GM23338 (cell line): ENCODE measurements around the gene MRPL38. TPM values are rescaled to one million over a fixed set of nuclear protein-coding genes. Genes with fewer than 3 reads are reported as not detected.
"Not testable (repeated sequence)": the region's sequence is repeated elsewhere in the genome, so short reads cannot be mapped to it uniquely, and the experiment has no call there.

Experiments
- ATAC-seq: fragments of 200-7000 bp; cut with Tn5 transposase; 3 replicates; pipeline ENCODE4 v1.9.1; 2020
- DNase-seq: peaks from one replicate; pipeline ENCODE4 v3.0.0-alpha.2; 2015; ENCODE audit warnings: low spot score
- H2AFZ ChIP-seq: fragments of 200-600 bp; sonication (generic); 2 replicates; pipeline ENCODE4 v1.8.0; 2016; ENCODE audit warnings: antibody characterized with exemption, mild to moderate bottlenecking, moderate library complexity
- H3F3A ChIP-seq: fragments of 200-600 bp; sonication (generic); replicated peaks from 2 replicates; pipeline ENCODE4 v1.8.0; 2017; ENCODE audit warnings: antibody characterized with exemption, mixed run types, low read depth
- H3K27ac ChIP-seq: fragments of 200-600 bp; sonication (generic); 2 replicates; pipeline ENCODE4 v1.6.1; 2016; ENCODE audit warnings: low read depth
- H3K27me3 ChIP-seq: fragments of 200-600 bp; sonication (generic); 2 replicates; pipeline ENCODE4 v1.8.0; 2016; ENCODE audit warnings: mild to moderate bottlenecking, mixed run types, moderate library complexity; ENCODE audit not compliant: insufficient read depth
- H3K36me3 ChIP-seq: fragments of 200-600 bp; sonication (generic); 2 replicates; pipeline ENCODE4 v1.8.0; 2016; ENCODE audit warnings: mild to moderate bottlenecking; ENCODE audit not compliant: insufficient read depth
- H3K4me1 ChIP-seq: fragments of 200-600 bp; sonication (generic); 2 replicates; pipeline ENCODE4 v1.8.0; 2016; ENCODE audit warnings: mild to moderate bottlenecking, moderate library complexity; ENCODE audit not compliant: insufficient read depth
- H3K4me2 ChIP-seq: fragments of 200-600 bp; sonication (generic); 2 replicates; pipeline ENCODE4 v1.7.1; 2017; ENCODE audit warnings: mixed run types
- H3K4me3 ChIP-seq: fragments of 200-600 bp; sonication (generic); 2 replicates; pipeline ENCODE4 v1.6.1; 2016; ENCODE audit warnings: mixed run types
- H3K79me2 ChIP-seq: fragments of 200-600 bp; sonication (generic); replicated peaks from 2 replicates; pipeline ENCODE4 v1.8.0; 2017; ENCODE audit warnings: mild to moderate bottlenecking; ENCODE audit not compliant: insufficient read depth
- H3K9me2 ChIP-seq: fragments of 200-600 bp; sonication (generic); 2 replicates; pipeline ENCODE4 v1.8.0; 2017; ENCODE audit not compliant: insufficient read depth
- H4K20me1 ChIP-seq: fragments of 200-600 bp; sonication (generic); replicated peaks from 2 replicates; pipeline ENCODE4 v1.8.0; 2017; ENCODE audit warnings: mild to moderate bottlenecking; ENCODE audit not compliant: insufficient read depth
- H3K27ac Mint-ChIP-seq: 2 replicates; pipeline ENCODE4 v1.8.0; 2020; ENCODE audit warnings: inconsistent platforms, mild to moderate bottlenecking, moderate library complexity, mixed read lengths
- H3K27me3 Mint-ChIP-seq: 3 replicates; pipeline ENCODE4 v1.8.0; 2022; ENCODE audit warnings: low read depth, mild to moderate bottlenecking, moderate library complexity, mixed read lengths, inconsistent platforms; ENCODE audit not compliant: insufficient read depth, poor library complexity
- H3K36me3 Mint-ChIP-seq: 3 replicates; pipeline ENCODE4 v1.8.0; 2021; ENCODE audit warnings: low read depth, mild to moderate bottlenecking, inconsistent platforms, moderate library complexity, mixed read lengths
- H3K4me1 Mint-ChIP-seq: 3 replicates; pipeline ENCODE4 v1.8.0; 2020; ENCODE audit warnings: mild to moderate bottlenecking, inconsistent platforms, mixed read lengths
- H3K4me3 Mint-ChIP-seq: 3 replicates; pipeline ENCODE4 v1.8.0; 2021; ENCODE audit warnings: moderate library complexity, mild to moderate bottlenecking, inconsistent platforms, mixed read lengths
- H3K9me3 Mint-ChIP-seq: 3 replicates; pipeline ENCODE4 v1.8.0; 2020; ENCODE audit warnings: moderate library complexity, mild to moderate bottlenecking, inconsistent platforms, mixed read lengths
- POLR2AphosphoS5 ChIP-seq: IDR thresholded peaks from 2 replicates; pipeline ENCODE4 v1.6.1; 2016; ENCODE audit warnings: antibody characterized with exemption, low read depth
- ZNF114 ChIP-seq: fragments of 250-450 bp; sonication (Bioruptor Pico); IDR thresholded peaks from 2 replicates; pipeline ENCODE4 v1.5.0; 2020; ENCODE audit warnings: mild to moderate bottlenecking, moderate library complexity
- ZNF331 ChIP-seq: fragments of 250-450 bp; sonication (Bioruptor Pico); IDR thresholded peaks from 2 replicates; pipeline ENCODE4 v1.5.0; 2020; ENCODE audit warnings: low read depth, mild to moderate bottlenecking, moderate library complexity
- polyA plus RNA-seq: library from polyadenylated mRNA; unstranded; fragments of >200 nt; fragmentation: Nextera tagmentation; extraction: Ambion mirVana; gene quantifications from 2 replicates; pipeline ENCODE4 v1.2.1, GENCODE V29; 2016
- total RNA-seq: library from RNA; depleted of rRNA; stranded (reverse); fragments of >200 nt; shearing (Covaris generic); gene quantifications from 2 replicates; pipeline ENCODE4 v1.2.3, GENCODE V29; 2014
- TF ChIP-seq, protein P1 (sequence below), 2 experiments: fragments of 200-600 bp in 1 of 2; sonication (generic) in 1 of 2; conservative IDR thresholded peaks; 2 replicates each; pipeline versions ENCODE4 v1.5.1 to v1.6.1; 2016 to 2017; ENCODE audit warnings: antibody characterized with exemption in 2 of 2, low read depth in 2 of 2, mild to moderate bottlenecking in 2 of 2, moderate library complexity in 1 of 2

Gene MRPL38
- total and polyA plus RNA-seq, 2 experiments from 2014 or later = 63.6 to 90.0 TPM

GRCh38 chr17:75864448-75864871 lies 40.2 kb downstream of the MRPL38 start:
- H3K4me2 ChIP-seq = no peak overlapping the region
- 0 out of 2 replicates have a peak, but pooled peaks cover 12% of the 10 kb centered on the region for H3F3A ChIP-seq
- H3K36me3 ChIP-seq = no peaks in the 10 kb centered on the region
- no peak overlapping the region for H3K27ac ChIP-seq
- H3K4me3 ChIP-seq = no peak overlapping the region
- no peaks in the 10 kb centered on the region; the same call in 2 of the 3 replicates for H3K36me3 Mint-ChIP-seq
- no peak overlapping the region for H2AFZ ChIP-seq
- peaks cover 14% of the 10 kb centered on the region for H3K4me1 Mint-ChIP-seq
- no peaks in the 10 kb centered on the region for H3K9me3 Mint-ChIP-seq
- no peaks in the 10 kb centered on the region for H4K20me1 ChIP-seq
- H3K9me2 ChIP-seq = no peaks in the 10 kb centered on the region
- no peaks in the 10 kb centered on the region for H3K79me2 ChIP-seq
- H3K4me1 ChIP-seq = no peaks in the 10 kb centered on the region
- H3K27me3 ChIP-seq = no peaks in the 10 kb centered on the region
- no peak overlapping the region for H3K27ac Mint-ChIP-seq
- ATAC-seq (peak; percentile 85), DNase-seq (peak; percentile 74)
- TF ChIP-seq, protein P1, sequence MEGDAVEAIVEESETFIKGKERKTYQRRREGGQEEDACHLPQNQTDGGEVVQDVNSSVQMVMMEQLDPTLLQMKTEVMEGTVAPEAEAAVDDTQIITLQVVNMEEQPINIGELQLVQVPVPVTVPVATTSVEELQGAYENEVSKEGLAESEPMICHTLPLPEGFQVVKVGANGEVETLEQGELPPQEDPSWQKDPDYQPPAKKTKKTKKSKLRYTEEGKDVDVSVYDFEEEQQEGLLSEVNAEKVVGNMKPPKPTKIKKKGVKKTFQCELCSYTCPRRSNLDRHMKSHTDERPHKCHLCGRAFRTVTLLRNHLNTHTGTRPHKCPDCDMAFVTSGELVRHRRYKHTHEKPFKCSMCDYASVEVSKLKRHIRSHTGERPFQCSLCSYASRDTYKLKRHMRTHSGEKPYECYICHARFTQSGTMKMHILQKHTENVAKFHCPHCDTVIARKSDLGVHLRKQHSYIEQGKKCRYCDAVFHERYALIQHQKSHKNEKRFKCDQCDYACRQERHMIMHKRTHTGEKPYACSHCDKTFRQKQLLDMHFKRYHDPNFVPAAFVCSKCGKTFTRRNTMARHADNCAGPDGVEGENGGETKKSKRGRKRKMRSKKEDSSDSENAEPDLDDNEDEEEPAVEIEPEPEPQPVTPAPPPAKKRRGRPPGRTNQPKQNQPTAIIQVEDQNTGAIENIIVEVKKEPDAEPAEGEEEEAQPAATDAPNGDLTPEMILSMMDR (conservative IDR thresholded peaks at IDR 0.05; ENCODE audit: low read depth in 2 of 2) = peak in 1 of 2 experiments; percentile 43; a peak in 2 of 4 replicates
- no peak for TF ChIP-seq POLR2AphosphoS5
- peaks cover 17% of the 10 kb centered on the region for H3K27me3 Mint-ChIP-seq
- H3K4me3 Mint-ChIP-seq = no peak overlapping the region

DNA sequence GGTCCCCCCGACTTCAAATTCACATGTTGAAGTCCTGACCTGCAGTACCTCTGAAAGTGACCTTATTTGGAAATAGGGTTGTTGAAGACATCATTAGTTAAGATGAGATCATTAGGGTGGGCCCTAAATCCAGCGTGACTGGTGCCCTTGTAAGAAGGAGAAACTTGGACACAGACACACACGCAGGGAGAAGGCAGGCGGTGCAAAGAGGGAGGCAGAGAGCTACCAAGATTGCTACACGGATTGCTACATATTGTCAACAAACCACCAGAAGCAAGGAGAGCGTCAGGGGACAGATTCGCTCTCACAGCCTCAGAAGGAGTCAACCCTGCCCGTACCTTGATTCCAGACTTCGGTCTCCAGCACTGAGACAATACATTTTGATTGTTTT lies 42.8 kb downstream of the MRPL38 start:
- H3K4me3 ChIP-seq = no peak overlapping the region
- H3K9me2 ChIP-seq = no peaks in the 10 kb centered on the region
- H2AFZ ChIP-seq = no peak overlapping the region
- Mint-ChIP-seq H3K4me1 (peaks cover 9% of the 10 kb centered on the region), H3K27me3 (peaks cover 16% of the 10 kb centered on the region), H3K36me3 (no peaks in the 10 kb centered on the region; the same call in 2 of the 3 replicates), H3K27ac (no peak overlapping the region), H3K9me3 (no peaks in the 10 kb centered on the region), H3K4me3 (no peak overlapping the region; the same call in 2 of the 3 replicates)
- no peaks in the 10 kb centered on the region for H3K36me3 ChIP-seq
- TF ChIP-seq ZNF331 (no peak), ZNF114 (CRISPR knock-in tag) (no peak)
- TF ChIP-seq, protein P1 (conservative IDR thresholded peaks at IDR 0.05; ENCODE audit: low read depth in 2 of 2) = no peak
- no peaks in the 10 kb centered on the region; the same call in 1 of the 2 replicates for H3K4me1 ChIP-seq
- no peaks in the 10 kb centered on the region for H3K79me2 ChIP-seq
- H4K20me1 ChIP-seq = no peaks in the 10 kb centered on the region
- H3F3A ChIP-seq = 0 out of 2 replicates have a peak, but pooled peaks cover 12% of the 10 kb centered on the region
- ATAC-seq (no peak), DNase-seq (no peak)
- no peak overlapping the region for H3K27ac ChIP-seq
- H3K4me2 ChIP-seq = no peak overlapping the region
- H3K27me3 ChIP-seq = no peaks in the 10 kb centered on the region

GRCh38 chr17:75859358-75859757 lies 45.3 kb downstream of the MRPL38 start:
- DNase-seq, H4K20me1 ChIP-seq, H3K4me1 ChIP-seq, H3K9me2 ChIP-seq, H3K36me3 Mint-ChIP-seq, H3K79me2 ChIP-seq, H3K36me3 ChIP-seq, H3K9me3 Mint-ChIP-seq, H3K4me1 Mint-ChIP-seq, H3K27ac ChIP-seq, H3K4me2 ChIP-seq, H3K4me3 ChIP-seq, H3K27ac Mint-ChIP-seq, H3K4me3 Mint-ChIP-seq, H3K27me3 Mint-ChIP-seq, ATAC-seq, H2AFZ ChIP-seq, H3K27me3 ChIP-seq: not testable (repeated sequence)
- TF ChIP-seq, protein P1 (conservative IDR thresholded peaks at IDR 0.05; ENCODE audit: low read depth in 2 of 2) = 0 out of 4 replicates have a peak, but pooled peaks of 1 of the 2 experiments have one; percentile 1
- H3F3A ChIP-seq = peaks cover 15% of the 10 kb centered on the region; the same call in 1 of the 2 replicates
